C4-2B (cell line): ENCODE results near the gene CDYL.

Experiments
- H3K27ac ChIP-seq: fragments of 450-650 bp; 2 replicates; pipeline ENCODE4 v1.5.1; 2017
- CTCF ChIP-seq: fragments of 450-650 bp; conservative IDR thresholded peaks from 2 replicates; pipeline ENCODE4 v1.5.1; 2017; ENCODE audit warnings: mild to moderate bottlenecking
- ZFX ChIP-seq: fragments of 450-650 bp; IDR thresholded peaks from 2 replicates; pipeline ENCODE4 v1.6.1; 2017

The CDYL gene

GRCh38 chr6:4778086-4778485, 1.9 kb downstream of the CDYL start:
- no peak overlapping the region for H3K27ac ChIP-seq
- TF ChIP-seq ZFX (no peak), CTCF (no peak)

GRCh38 chr6:4780360-4780812, 4.2 kb downstream of the CDYL start:
- H3K27ac ChIP-seq = no peak overlapping the region
- TF ChIP-seq CTCF = no peak
- TF ChIP-seq ZFX = no peak

GRCh38 chr6:4781426-4781825, 5.2 kb downstream of the CDYL start:
- TF ChIP-seq CTCF (no peak), ZFX (no peak)
- no peak overlapping the region for H3K27ac ChIP-seq

GRCh38 chr6:4781967-4782575, 5.9 kb downstream of the CDYL start:
- H3K27ac ChIP-seq = no peak overlapping the region
- no peak for TF ChIP-seq CTCF
- no peak for TF ChIP-seq ZFX

- no peak for TF ChIP-seq ZFX
- TF ChIP-seq CTCF = no peak
- H3K27ac ChIP-seq = no peak overlapping the region
Measured at GRCh38 chr6:4786996-4787395, 10.8 kb downstream of the CDYL start.

GRCh38 chr6:4788482-4788881, 12.3 kb downstream of the CDYL start:
- no peak overlapping the region for H3K27ac ChIP-seq
- TF ChIP-seq ZFX (no peak), CTCF (no peak)

GRCh38 chr6:4788953-4789584, 12.9 kb downstream of the CDYL start:
- TF ChIP-seq ZFX (no peak), CTCF (no peak)
- H3K27ac ChIP-seq = no peak overlapping the region
